ENCODE data around the gene LMTK2.

DNA sequence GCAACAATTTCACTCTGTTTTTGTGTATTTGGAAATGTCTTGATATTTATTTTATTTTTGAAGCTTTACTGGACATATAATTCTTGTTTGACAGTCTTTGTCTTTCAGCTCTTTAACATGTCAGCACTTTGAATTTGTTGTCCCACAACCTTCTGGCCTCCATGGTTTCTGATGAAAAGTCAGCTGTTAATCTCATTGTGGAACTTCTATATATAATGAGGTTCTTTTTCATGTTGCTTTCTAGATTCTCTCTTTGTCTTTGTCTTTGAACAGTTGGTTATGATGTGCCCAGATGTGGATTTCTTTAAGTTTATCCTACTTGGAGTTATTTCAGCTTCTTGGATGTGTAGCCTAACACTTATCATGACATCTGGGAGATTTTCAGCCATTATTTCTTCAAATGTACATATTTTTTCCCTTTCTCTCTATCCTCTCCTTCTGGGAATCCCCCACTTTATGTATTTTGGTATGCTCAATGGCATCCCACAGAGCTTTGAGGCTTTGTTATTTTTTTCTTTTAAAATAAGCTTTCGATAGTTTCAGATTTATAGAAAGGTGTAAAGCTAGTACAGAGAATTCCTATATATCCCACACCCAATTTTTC, 9.5 kb upstream of the LMTK2 start:
- no peak for TF ChIP-seq YY1 (IDR thresholded peaks at IDR 0.05; ENCODE audit: insufficient read depth, insufficient read length)
- TF ChIP-seq ZNF274 (IDR thresholded peaks at IDR 0.05; ENCODE audit: low read depth, low read length) = no peak
- no peak for TF ChIP-seq SUZ12 (IDR thresholded peaks at IDR 0.05; ENCODE audit: extremely low read depth, insufficient read depth, insufficient read length)
